Adrenal gland (tissue), 5 donors: Measurements from ENCODE around the gene NUAK1.

Experiments
- CTCF ChIP-seq, 6 experiments: fragments of 450-650 bp in 4 of 6; fragments of 200-600 bp in 2 of 6; sonication (generic) in 1 of 6; IDR thresholded peaks; 1 replicate in 5 of 6; 2 replicates in 1 of 6; pipeline versions ENCODE4 v1.5.1 to v1.8.0; 2016 to 2021; ENCODE audit warnings: antibody characterized with exemption in 6 of 6, mild to moderate bottlenecking in 2 of 6, moderate library complexity in 1 of 6
- POLR2A ChIP-seq, 2 donors: fragments of 450-650 bp; IDR thresholded peaks; one replicate each; pipeline ENCODE4 v1.6.1; 2017; ENCODE audit warnings: antibody characterized with exemption in 2 of 2, mild to moderate bottlenecking in 2 of 2, moderate library complexity in 1 of 2
- donor health status: DM: no; HTN: no; CAD: no.

GRCh38 chr12:106131676-106132075 is 7.1 kb downstream of the NUAK1 start:
- no peak for TF ChIP-seq CTCF (IDR thresholded peaks at IDR 0.05)
- TF ChIP-seq POLR2A (IDR thresholded peaks at IDR 0.05) = no peak
